Ishikawa (cell line): Measurements from ENCODE around the gene MLC1.

Experiments used
- CEBPB ChIP-seq: IDR thresholded peaks from 2 replicates; pipeline ENCODE4 v1.6.1; 2012
- EGR1 ChIP-seq: IDR thresholded peaks from 2 replicates; pipeline ENCODE4 v1.6.1; 2012
- EP300 ChIP-seq: IDR thresholded peaks from 2 replicates; pipeline ENCODE4 v1.6.1; 2012; ENCODE audit warnings: borderline replicate concordance
- FOXM1 ChIP-seq: IDR thresholded peaks from 2 replicates; pipeline ENCODE4 v1.6.1; 2012; ENCODE audit warnings: low read depth, borderline replicate concordance
- MAX ChIP-seq: IDR thresholded peaks from 2 replicates; pipeline ENCODE4 v1.6.1; 2012
- NFIC ChIP-seq: IDR thresholded peaks from 2 replicates; pipeline ENCODE4 v1.6.1; 2012
- REST ChIP-seq: IDR thresholded peaks from 2 replicates; pipeline ENCODE4 v1.6.1; 2012; ENCODE audit warnings: low read depth, mild to moderate bottlenecking
- TAF1 ChIP-seq: IDR thresholded peaks from 2 replicates; pipeline ENCODE4 v1.6.1; 2012; ENCODE audit warnings: low read depth, mild to moderate bottlenecking
- TCF12 ChIP-seq: IDR thresholded peaks from 2 replicates; pipeline ENCODE4 v1.6.1; 2012; ENCODE audit warnings: low read depth
- TEAD4 ChIP-seq: IDR thresholded peaks from 2 replicates; pipeline ENCODE4 v1.6.1; 2012
- YY1 ChIP-seq: IDR thresholded peaks from 2 replicates; pipeline ENCODE4 v1.6.1; 2012; ENCODE audit warnings: low read depth
- ZBTB7A ChIP-seq: IDR thresholded peaks from 2 replicates; pipeline ENCODE4 v1.6.1; 2012; ENCODE audit warnings: low read depth

GRCh38 chr22:50032109-50032871 is 52.9 kb downstream of the MLC1 start:
- no peak for TF ChIP-seq EGR1
- no peak for TF ChIP-seq MAX
- no peak for TF ChIP-seq CEBPB
- no peak for TF ChIP-seq TAF1
- no peak for TF ChIP-seq EP300
- TF ChIP-seq NFIC, result no peak
- TF ChIP-seq YY1, result no peak
- TF ChIP-seq REST, result no peak
- TF ChIP-seq TCF12, result no peak
- no peak for TF ChIP-seq ZBTB7A
- no peak for TF ChIP-seq TEAD4
- no peak for TF ChIP-seq FOXM1
